PC-3 (cell line): ENCODE results near the gene RALGAPA1. TPM values are rescaled to one million over a fixed set of nuclear protein-coding genes. Genes with fewer than 3 reads are reported as not detected.
"Not testable (repeated sequence)": the region's sequence is repeated elsewhere in the genome, so short reads cannot be mapped to it uniquely, and the experiment has no call there.

Experiments
- ATAC-seq: fragments of 200-7000 bp; cut with Tn5 transposase; 2 replicates; pipeline ENCODE4 v1.9.1; 2020; ENCODE audit warnings: mild to moderate bottlenecking, moderate library complexity
- BruUV-seq: library from RNA; stranded (reverse); fragments of 400-500 nt; replicated peaks from 2 replicates; lab custom pipeline; 2021; lab: Mats Ljungman, UMichigan
- CTCF ChIA-PET: fragments of 300-600 bp; sonication (Branson Sonifier 250); formaldehyde crosslinking; loops from one replicate; lab custom pipeline; 2022; ENCODE audit warnings: antibody characterized with exemption; lab: Charles Lee
- POLR2A ChIA-PET: fragments of 300-600 bp; sonication (Branson Sonifier 250); formaldehyde crosslinking; loops from one replicate; lab custom pipeline; 2022; ENCODE audit warnings: antibody characterized with exemption; ENCODE audit not compliant: unreplicated experiment; lab: Charles Lee
- DNase-seq: peaks from one replicate; pipeline ENCODE4 v3.0.0-alpha.2; 2015
- H2AFZ ChIP-seq: fragments of 300-600 bp; sonication (generic); 2 replicates; pipeline ENCODE4 v1.6.0; 2016; ENCODE audit warnings: antibody characterized with exemption, low read length
- H3F3A ChIP-seq: fragments of 300-600 bp; sonication (generic); one replicate; pipeline ENCODE4 v1.6.0; 2017; ENCODE audit warnings: antibody characterized with exemption, low read length, control low read depth, mild to moderate bottlenecking; ENCODE audit not compliant: unreplicated experiment
- H3K27ac ChIP-seq: fragments of 300-600 bp; sonication (generic); 2 replicates; pipeline ENCODE4 v1.5.1; 2016; ENCODE audit warnings: mild to moderate bottlenecking, low read length
- H3K27me3 ChIP-seq: fragments of 300-600 bp; sonication (generic); 2 replicates; pipeline ENCODE4 v1.6.1; 2016; ENCODE audit warnings: low read length, mixed read lengths
- H3K36me3 ChIP-seq: fragments of 300-600 bp; sonication (generic); 2 replicates; pipeline ENCODE4 v1.6.1; 2016; ENCODE audit warnings: low read depth, mixed run types, low read length, mixed read lengths
- H3K4me1 ChIP-seq: fragments of 300-600 bp; sonication (generic); 2 replicates; pipeline ENCODE4 v1.5.1; 2016; ENCODE audit warnings: low read length; ENCODE audit not compliant: insufficient read depth
- H3K4me2 ChIP-seq: fragments of 300-600 bp; sonication (generic); 2 replicates; pipeline ENCODE4 v1.6.0; 2016; ENCODE audit warnings: low read length
- H3K4me3 ChIP-seq: fragments of 300-600 bp; sonication (generic); 2 replicates; pipeline ENCODE4 v1.5.1; 2016; ENCODE audit warnings: mild to moderate bottlenecking, low read length, mixed read lengths
- H3K79me2 ChIP-seq: fragments of 300-600 bp; sonication (generic); 2 replicates; pipeline ENCODE4 v1.6.1; 2017; ENCODE audit warnings: low read length, mixed read lengths
- H3K9ac ChIP-seq: fragments of 300-600 bp; sonication (generic); 2 replicates; pipeline ENCODE4 v1.6.0; 2016; ENCODE audit warnings: mild to moderate bottlenecking, low read length
- H3K9me2 ChIP-seq: fragments of 300-600 bp; sonication (generic); replicated peaks from 2 replicates; pipeline ENCODE4 v1.6.1; 2016; ENCODE audit warnings: mixed run types, low read length, mixed read lengths
- H3K9me3 ChIP-seq: fragments of 300-600 bp; sonication (generic); 2 replicates; pipeline ENCODE4 v1.6.1; 2016; ENCODE audit warnings: low read length, mixed read lengths
- H4K20me1 ChIP-seq: fragments of 300-600 bp; sonication (generic); 2 replicates; pipeline ENCODE4 v1.6.1; 2016; ENCODE audit warnings: low read length, mixed read lengths
- EZH2 ChIP-seq: fragments of 300-600 bp; sonication (generic); IDR thresholded peaks from one replicate; pipeline ENCODE4 v1.6.1; 2017; ENCODE audit warnings: antibody characterized with exemption, mild to moderate bottlenecking, low read length; ENCODE audit not compliant: unreplicated experiment
- EZH2phosphoT487 ChIP-seq: fragments of 300-600 bp; sonication (generic); IDR thresholded peaks from 2 replicates; pipeline ENCODE4 v1.6.1; 2018; ENCODE audit warnings: mild to moderate bottlenecking, antibody characterized with exemption, low read length, borderline replicate concordance
- intact Hi-C: fragments of 100-400 bp; cut with micrococcal nuclease; formaldehyde crosslinking; loops from 2 replicates; pipeline ENCODE4 v1.9.0; 2023
- total RNA-seq: library from RNA; depleted of rRNA; stranded (reverse); fragments of >200 nt; gene quantifications from 2 replicates; pipeline ENCODE4 v1.2.3, GENCODE V29; 2014
- TF ChIP-seq, protein P1 (sequence below): fragments of 300-600 bp; sonication (generic); conservative IDR thresholded peaks from 2 replicates; pipeline ENCODE4 v1.5.1; 2017; ENCODE audit warnings: antibody characterized with exemption, low read depth, mild to moderate bottlenecking, low read length

The RALGAPA1 gene
- total RNA-seq, 1 experiment from 2014 or later = 20.3 TPM

DNA sequence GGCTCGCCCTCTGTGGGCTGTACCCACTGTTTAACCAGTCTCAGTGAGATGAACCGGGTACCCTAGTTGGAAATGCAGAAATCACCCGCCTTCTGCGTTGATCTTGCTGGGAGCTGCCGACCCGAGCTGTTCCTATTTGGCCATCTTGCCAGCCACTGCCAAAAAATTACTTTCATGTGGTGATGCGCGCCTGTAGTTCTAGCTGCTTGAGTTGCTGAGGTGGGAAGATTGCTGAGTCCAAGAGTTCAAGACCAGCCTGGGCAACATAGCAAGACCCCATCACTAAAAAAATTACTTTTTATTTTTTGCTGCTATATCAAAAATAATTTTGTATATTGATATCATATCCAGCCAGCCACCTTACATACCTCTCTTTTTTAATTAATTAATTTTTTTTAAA, 35.4 kb upstream of the RALGAPA1 start:
- BruUV-seq = no TSS peak
- TF ChIP-seq EZH2 = no peak
- TF ChIP-seq, protein P1, sequence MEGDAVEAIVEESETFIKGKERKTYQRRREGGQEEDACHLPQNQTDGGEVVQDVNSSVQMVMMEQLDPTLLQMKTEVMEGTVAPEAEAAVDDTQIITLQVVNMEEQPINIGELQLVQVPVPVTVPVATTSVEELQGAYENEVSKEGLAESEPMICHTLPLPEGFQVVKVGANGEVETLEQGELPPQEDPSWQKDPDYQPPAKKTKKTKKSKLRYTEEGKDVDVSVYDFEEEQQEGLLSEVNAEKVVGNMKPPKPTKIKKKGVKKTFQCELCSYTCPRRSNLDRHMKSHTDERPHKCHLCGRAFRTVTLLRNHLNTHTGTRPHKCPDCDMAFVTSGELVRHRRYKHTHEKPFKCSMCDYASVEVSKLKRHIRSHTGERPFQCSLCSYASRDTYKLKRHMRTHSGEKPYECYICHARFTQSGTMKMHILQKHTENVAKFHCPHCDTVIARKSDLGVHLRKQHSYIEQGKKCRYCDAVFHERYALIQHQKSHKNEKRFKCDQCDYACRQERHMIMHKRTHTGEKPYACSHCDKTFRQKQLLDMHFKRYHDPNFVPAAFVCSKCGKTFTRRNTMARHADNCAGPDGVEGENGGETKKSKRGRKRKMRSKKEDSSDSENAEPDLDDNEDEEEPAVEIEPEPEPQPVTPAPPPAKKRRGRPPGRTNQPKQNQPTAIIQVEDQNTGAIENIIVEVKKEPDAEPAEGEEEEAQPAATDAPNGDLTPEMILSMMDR = no peak
- no peak overlapping the region for H2AFZ ChIP-seq
- no peak for DNase-seq
- no peaks in the 10 kb centered on the region for H3K27me3 ChIP-seq
- H3K79me2 ChIP-seq = no peaks in the 10 kb centered on the region
- no peak overlapping the region for H3K4me3 ChIP-seq
- CTCF ChIA-PET = no interaction called here
- peaks cover 9% of the 10 kb centered on the region; the same call in 1 of the 2 replicates for H3K36me3 ChIP-seq
- no peaks in the 10 kb centered on the region for H3K9me3 ChIP-seq
- no peaks in the 10 kb centered on the region for H4K20me1 ChIP-seq
- intact Hi-C loops = no loop called here
- H3K9ac ChIP-seq = no peak overlapping the region
- ATAC-seq = no peak
- H3K9me2 ChIP-seq = no peaks in the 10 kb centered on the region
- H3K4me1 ChIP-seq = no peaks in the 10 kb centered on the region
- H3F3A ChIP-seq = no peaks in the 10 kb centered on the region
- H3K27ac ChIP-seq = no peak overlapping the region
- POLR2A ChIA-PET = no interaction called here
- H3K4me2 ChIP-seq = no peak overlapping the region

DNA sequence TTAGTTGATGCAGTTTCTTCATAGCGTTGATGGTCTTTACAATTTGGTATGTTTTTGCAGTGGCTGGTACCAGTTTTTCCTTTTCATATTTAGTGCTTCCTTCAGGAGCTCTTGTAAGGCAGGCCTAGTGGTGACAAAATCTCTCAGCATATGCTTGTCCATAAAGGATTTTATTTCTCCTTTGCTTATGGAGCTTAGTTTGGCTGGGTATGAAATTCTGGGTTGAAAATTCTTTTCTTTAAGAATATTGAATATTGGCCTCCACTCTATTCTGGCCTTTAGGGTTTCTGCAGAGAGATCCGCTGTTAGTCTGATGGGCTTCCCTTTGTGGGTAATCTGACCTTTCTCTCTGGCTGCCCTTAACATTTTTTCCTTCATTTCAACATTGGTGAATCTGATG, 33.1 kb upstream of the RALGAPA1 start:
- peaks cover 16% of the 10 kb centered on the region; the same call in 1 of the 2 replicates for H3K36me3 ChIP-seq
- H2AFZ ChIP-seq, H3K4me1 ChIP-seq, H3K9me3 ChIP-seq, BruUV-seq, H4K20me1 ChIP-seq, H3K79me2 ChIP-seq, ATAC-seq, POLR2A ChIA-PET, H3K4me3 ChIP-seq, H3K9me2 ChIP-seq, H3F3A ChIP-seq, H3K27ac ChIP-seq, DNase-seq, intact Hi-C loops, H3K4me2 ChIP-seq, CTCF ChIA-PET, H3K9ac ChIP-seq, H3K27me3 ChIP-seq: not testable (repeated sequence)

DNA sequence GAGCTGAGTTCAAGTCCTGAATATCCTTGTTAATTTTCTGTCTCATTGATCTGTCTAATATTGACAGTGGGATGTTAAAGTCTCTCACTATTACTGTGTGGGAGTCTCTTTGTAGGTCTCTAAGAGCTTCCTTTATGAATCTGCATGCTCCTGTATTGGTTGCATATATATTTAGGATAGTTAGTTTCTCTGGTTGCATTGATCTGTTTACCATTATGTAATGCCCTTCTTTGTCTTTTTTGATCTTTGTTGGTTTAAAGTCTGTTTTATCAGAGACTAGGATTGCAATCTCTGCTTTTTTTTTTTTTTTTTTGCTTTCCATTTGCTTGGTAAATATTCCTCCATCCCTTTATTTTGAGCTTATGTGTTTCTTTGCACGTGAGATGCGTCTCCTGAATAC, 32.6 kb upstream of the RALGAPA1 start:
- H3K9me3 ChIP-seq, CTCF ChIA-PET, H3K4me2 ChIP-seq, ATAC-seq, DNase-seq, H3K27ac ChIP-seq, H3K27me3 ChIP-seq, H4K20me1 ChIP-seq, H3K9ac ChIP-seq, H3K79me2 ChIP-seq, POLR2A ChIA-PET, H3K9me2 ChIP-seq, H3F3A ChIP-seq, BruUV-seq, H3K4me3 ChIP-seq, H2AFZ ChIP-seq, intact Hi-C loops, H3K4me1 ChIP-seq: not testable (repeated sequence)
- peaks cover 18% of the 10 kb centered on the region; the same call in 1 of the 2 replicates for H3K36me3 ChIP-seq

DNA sequence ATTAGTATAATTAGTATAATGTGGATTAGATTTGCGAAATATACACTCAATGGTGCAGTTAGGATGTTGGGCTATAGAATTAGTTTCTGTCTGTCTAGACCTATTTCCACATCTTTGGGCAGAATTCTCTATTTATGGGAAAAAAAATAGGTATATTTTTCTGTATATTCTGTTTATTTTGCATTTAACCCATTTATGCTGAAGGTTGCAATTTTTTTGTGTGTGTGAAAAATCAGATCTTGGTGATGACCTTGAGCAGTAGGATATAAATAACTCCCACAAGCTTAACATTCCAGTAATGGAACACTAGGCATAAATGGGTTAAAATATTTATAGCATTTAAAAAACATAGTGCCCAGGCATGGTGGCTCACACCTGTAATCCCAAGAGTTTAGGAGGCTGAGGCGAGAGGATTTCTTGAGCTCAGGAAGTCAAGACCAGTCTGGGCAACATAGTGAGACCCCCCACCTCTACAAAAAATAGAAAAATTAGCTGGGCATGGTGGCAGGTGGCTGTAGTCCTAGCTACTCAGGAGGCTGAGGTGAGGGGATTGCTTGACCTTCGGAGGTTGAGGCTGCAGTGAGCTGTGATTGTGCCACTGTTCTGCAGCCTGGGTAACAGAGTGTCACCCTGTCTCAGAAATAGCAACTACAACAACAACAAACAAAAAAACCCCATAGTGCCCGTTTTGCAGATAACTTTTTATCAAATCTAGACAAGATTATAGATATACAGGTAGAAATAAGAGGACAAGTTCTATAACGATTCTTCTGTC, 26.3 kb upstream of the RALGAPA1 start:
- BruUV-seq = no TSS peak
- TF ChIP-seq, protein P1 = no peak
- TF ChIP-seq EZH2phosphoT487 (no peak), EZH2 (no peak)
- intact Hi-C loops = no loop called here
- DNase-seq (no peak), ATAC-seq (no peak)
- Histone ChIP-seq H3K4me3 (no peak overlapping the region), H4K20me1 (0 out of 2 replicates have a peak, but pooled peaks cover 3% of the 10 kb centered on the region), H3K9me2 (no peaks in the 10 kb centered on the region), H3F3A (no peaks in the 10 kb centered on the region), H3K4me1 (no peaks in the 10 kb centered on the region), H2AFZ (no peak overlapping the region), H3K27ac (no peak overlapping the region), H3K36me3 (peaks cover 20% of the 10 kb centered on the region), H3K4me2 (no peak overlapping the region), H3K79me2 (0 out of 2 replicates have a peak, but pooled peaks cover 5% of the 10 kb centered on the region), H3K27me3 (no peaks in the 10 kb centered on the region), H3K9me3 (no peaks in the 10 kb centered on the region), H3K9ac (no peak overlapping the region)
- ChIA-PET CTCF (no interaction called here), POLR2A (no interaction called here)
